ENCODE measurements around the gene RTEL1.

DNA sequence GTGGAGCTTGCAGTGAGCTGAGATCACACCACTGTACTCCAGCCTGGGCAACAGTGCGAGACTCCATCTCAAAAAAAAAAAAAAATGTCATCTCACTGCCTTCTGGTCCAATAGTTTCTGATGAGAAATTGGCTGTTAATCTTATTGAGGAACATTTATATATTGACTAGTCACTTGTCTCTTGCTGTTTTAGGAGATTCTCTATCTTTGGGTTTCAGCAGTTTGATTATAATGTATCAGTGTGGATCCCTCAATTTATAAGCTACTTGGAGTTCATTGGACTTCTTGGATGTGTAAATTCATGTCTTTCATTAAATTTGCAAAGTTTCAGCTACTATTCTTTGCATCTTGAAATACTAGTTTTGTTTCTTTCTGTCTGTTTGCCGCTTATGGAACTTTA, 60.9 kb downstream of the RTEL1 start:
- TF ChIP-seq SNAI2 (CRISPR knock-in tag; IDR thresholded peaks at IDR 0.05) (no peak), ZNF565 (CRISPR knock-in tag; conservative IDR thresholded peaks at IDR 0.05; ENCODE audit: low read depth) (no peak), ARNTL (CRISPR knock-in tag; IDR thresholded peaks at IDR 0.05; ENCODE audit: borderline replicate concordance, low read depth) (no peak), ZNF8 (CRISPR knock-in tag; IDR thresholded peaks at IDR 0.05) (no peak)
- TF ChIP-seq, protein P1, sequence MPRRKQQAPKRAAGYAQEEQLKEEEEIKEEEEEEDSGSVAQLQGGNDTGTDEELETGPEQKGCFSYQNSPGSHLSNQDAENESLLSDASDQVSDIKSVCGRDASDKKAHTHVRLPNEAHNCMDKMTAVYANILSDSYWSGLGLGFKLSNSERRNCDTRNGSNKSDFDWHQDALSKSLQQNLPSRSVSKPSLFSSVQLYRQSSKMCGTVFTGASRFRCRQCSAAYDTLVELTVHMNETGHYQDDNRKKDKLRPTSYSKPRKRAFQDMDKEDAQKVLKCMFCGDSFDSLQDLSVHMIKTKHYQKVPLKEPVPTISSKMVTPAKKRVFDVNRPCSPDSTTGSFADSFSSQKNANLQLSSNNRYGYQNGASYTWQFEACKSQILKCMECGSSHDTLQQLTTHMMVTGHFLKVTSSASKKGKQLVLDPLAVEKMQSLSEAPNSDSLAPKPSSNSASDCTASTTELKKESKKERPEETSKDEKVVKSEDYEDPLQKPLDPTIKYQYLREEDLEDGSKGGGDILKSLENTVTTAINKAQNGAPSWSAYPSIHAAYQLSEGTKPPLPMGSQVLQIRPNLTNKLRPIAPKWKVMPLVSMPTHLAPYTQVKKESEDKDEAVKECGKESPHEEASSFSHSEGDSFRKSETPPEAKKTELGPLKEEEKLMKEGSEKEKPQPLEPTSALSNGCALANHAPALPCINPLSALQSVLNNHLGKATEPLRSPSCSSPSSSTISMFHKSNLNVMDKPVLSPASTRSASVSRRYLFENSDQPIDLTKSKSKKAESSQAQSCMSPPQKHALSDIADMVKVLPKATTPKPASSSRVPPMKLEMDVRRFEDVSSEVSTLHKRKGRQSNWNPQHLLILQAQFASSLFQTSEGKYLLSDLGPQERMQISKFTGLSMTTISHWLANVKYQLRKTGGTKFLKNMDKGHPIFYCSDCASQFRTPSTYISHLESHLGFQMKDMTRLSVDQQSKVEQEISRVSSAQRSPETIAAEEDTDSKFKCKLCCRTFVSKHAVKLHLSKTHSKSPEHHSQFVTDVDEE (CRISPR knock-in tag; IDR thresholded peaks at IDR 0.05) = no peak

Measured in SK-N-SH treated with all-trans-retinoic acid at 6 μM for 48 hours (cell line).